ENCODE results near the gene SUGCT.

DNA sequence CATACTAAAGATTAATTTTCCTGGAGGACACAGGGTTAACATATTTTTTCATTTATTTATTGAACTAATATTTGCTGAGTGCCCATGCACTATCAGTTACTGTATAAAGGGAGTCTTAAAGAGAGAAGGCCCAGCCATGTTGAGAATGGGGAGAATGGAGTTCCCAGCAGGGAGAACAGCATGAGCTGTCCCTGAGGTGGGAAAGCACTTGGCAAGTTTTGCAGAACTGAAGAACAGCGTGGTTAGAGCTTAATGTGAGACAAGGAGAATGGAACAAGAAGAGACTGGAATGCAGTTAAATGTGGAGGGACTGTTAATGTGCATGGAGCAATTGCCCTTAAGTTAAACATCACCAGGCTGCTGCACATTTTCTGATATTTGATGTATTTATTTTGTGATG lies 435.4 kb downstream of the SUGCT start:
- TF ChIP-seq CTCF (IDR thresholded peaks at IDR 0.05; ENCODE audit: insufficient read depth, low read length) (no peak), REST (IDR thresholded peaks at IDR 0.05; ENCODE audit: insufficient replicate concordance, low read depth) (no peak), SPI1 (IDR thresholded peaks at IDR 0.05; ENCODE audit: borderline replicate concordance, low read depth) (no peak), POLR2AphosphoS5 (IDR thresholded peaks at IDR 0.05; ENCODE audit: low read depth) (no peak), GABPA (IDR thresholded peaks at IDR 0.05; ENCODE audit: low read depth) (no peak)
